CD4-positive, alpha-beta T cell treated with Interleukin-17A for 1 hour (primary cell): Measurements from ENCODE around the gene CCNI.
"Not testable (repeated sequence)": the region's sequence is repeated elsewhere in the genome, so short reads cannot be mapped to it uniquely, and the experiment has no call there.

Experiments
- DNase-seq: peaks from one replicate; pipeline ENCODE4 v3.0.0-alpha.2; 2020

CCNI gene

GRCh38 chr4:77037168-77037567, 38.6 kb downstream of the CCNI start:
- DNase-seq = not testable (repeated sequence)

GRCh38 chr4:77036206-77036605, 39.6 kb downstream of the CCNI start:
- no peak for DNase-seq

GRCh38 chr4:77035153-77035552, 40.6 kb downstream of the CCNI start:
- no peak for DNase-seq

- peak; percentile 49 for DNase-seq
Measured at GRCh38 chr4:77031544-77031943, 44.2 kb downstream of the CCNI start.

- DNase-seq = not testable (repeated sequence)
Measured at GRCh38 chr4:77029757-77030156, 46.0 kb downstream of the CCNI start.

- no peak for DNase-seq
Measured at GRCh38 chr4:77028246-77028645, 47.5 kb downstream of the CCNI start.

- DNase-seq = no peak
Measured at GRCh38 chr4:77026322-77026704, 49.5 kb downstream of the CCNI start.

GRCh38 chr4:77025643-77026321, 50.0 kb downstream of the CCNI start:
- no peak for DNase-seq

GRCh38 chr4:77023920-77024319, 51.9 kb downstream of the CCNI start:
- no peak for DNase-seq

- no peak for DNase-seq
Measured at GRCh38 chr4:77022560-77023179, 53.1 kb downstream of the CCNI start.

GRCh38 chr4:77021614-77022089, 54.1 kb downstream of the CCNI start:
- no peak for DNase-seq

GRCh38 chr4:77020017-77020416, 55.8 kb downstream of the CCNI start:
- no peak for DNase-seq

GRCh38 chr4:77015390-77015789, 60.4 kb downstream of the CCNI start:
- no peak for DNase-seq

- no peak for DNase-seq
Measured at GRCh38 chr4:77014256-77014655, 61.5 kb downstream of the CCNI start.

- DNase-seq = no peak
Measured at GRCh38 chr4:77012726-77013125, 63.1 kb downstream of the CCNI start.

GRCh38 chr4:77010841-77011354, 64.9 kb downstream of the CCNI start:
- no peak for DNase-seq

- DNase-seq = no peak
Measured at GRCh38 chr4:77009511-77010115, 66.2 kb downstream of the CCNI start.

GRCh38 chr4:77007358-77008230, 68.2 kb downstream of the CCNI start:
- peak; percentile 65 for DNase-seq

GRCh38 chr4:77006753-77007353, 68.9 kb downstream of the CCNI start:
- no peak for DNase-seq

- DNase-seq = no peak
Measured at GRCh38 chr4:77003400-77003799, 72.4 kb downstream of the CCNI start.

- DNase-seq = no peak
Measured at GRCh38 chr4:77002321-77003107, 73.3 kb downstream of the CCNI start.

- no peak for DNase-seq
Measured at GRCh38 chr4:77001907-77002306, 73.9 kb downstream of the CCNI start.
